Measurements from ENCODE around the gene CGREF1.
A peak's percentile ranks its signal among the peaks of the same experiment; 100 is the strongest.

CGREF1 gene

GRCh38 chr2:27085673-27086089 is 33.2 kb downstream of the CGREF1 start:
- DNase-seq (ENCODE audit: low read depth in 1 of 2, low spot score in 1 of 2), result peak in 1 of 2 experiments; percentile 46
- peak overlapping the region; percentile 82; the same call in 1 of the 2 replicates for H3K27ac ChIP-seq (replicated peaks)
- TF ChIP-seq POLR2AphosphoS5 (IDR thresholded peaks at IDR 0.05; ENCODE audit: low read depth) (no peak), GABPA (IDR thresholded peaks at IDR 0.05; ENCODE audit: low read depth) (no peak), REST (IDR thresholded peaks at IDR 0.05; ENCODE audit: insufficient replicate concordance, low read depth) (no peak), SPI1 (IDR thresholded peaks at IDR 0.05; ENCODE audit: borderline replicate concordance, low read depth) (no peak)
- peak overlapping the region; percentile 49 for H3K4me3 ChIP-seq (replicated peaks; ENCODE audit: insufficient read depth, low read length)
- H3K27me3 ChIP-seq (ENCODE audit: insufficient read depth, poor library complexity, severe bottlenecking), result no peaks in the 10 kb centered on the region

DNA sequence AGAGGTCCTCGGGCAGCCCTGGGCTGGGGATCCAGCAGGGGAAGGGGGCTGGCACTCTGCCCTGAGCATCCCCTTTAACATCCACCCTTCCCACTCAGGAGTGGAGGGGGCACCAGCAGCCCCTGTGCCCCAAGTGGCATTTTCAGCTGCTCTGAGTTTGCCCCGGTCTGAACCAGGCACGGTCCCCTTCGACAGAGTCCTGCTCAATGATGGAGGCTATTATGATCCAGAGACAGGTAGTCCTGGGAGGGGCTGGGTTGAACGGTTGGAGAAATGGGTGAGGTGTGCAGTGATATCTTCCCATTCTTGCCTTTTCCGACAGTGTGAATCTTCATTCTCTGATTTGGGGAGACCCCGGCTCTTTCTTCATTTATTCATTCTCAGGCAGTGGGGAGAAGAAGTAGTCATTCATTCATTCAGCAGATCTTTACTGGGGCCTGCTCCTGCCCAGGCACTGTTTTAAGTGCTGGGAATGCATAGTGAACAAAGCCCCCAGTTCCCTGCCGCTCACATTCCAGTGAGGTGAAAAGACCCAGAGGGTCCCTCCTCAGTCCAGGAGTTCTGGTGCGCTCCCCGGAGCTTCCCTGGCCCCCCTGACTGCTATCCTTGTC is 33.8 kb downstream of the CGREF1 start:
- Histone ChIP-seq H3K27ac (replicated peaks) (no peak overlapping the region), H3K4me3 (replicated peaks; ENCODE audit: insufficient read depth, low read length) (no peak overlapping the region), H3K27me3 (ENCODE audit: insufficient read depth, poor library complexity, severe bottlenecking) (no peaks in the 10 kb centered on the region)
- DNase-seq (ENCODE audit: low read depth in 1 of 2, low spot score in 1 of 2), result no peak
- TF ChIP-seq REST (IDR thresholded peaks at IDR 0.05; ENCODE audit: insufficient replicate concordance, low read depth), result no peak
- no peak for TF ChIP-seq GABPA (IDR thresholded peaks at IDR 0.05; ENCODE audit: low read depth)
- no peak for TF ChIP-seq SPI1 (IDR thresholded peaks at IDR 0.05; ENCODE audit: borderline replicate concordance, low read depth)
- TF ChIP-seq, protein P1, sequence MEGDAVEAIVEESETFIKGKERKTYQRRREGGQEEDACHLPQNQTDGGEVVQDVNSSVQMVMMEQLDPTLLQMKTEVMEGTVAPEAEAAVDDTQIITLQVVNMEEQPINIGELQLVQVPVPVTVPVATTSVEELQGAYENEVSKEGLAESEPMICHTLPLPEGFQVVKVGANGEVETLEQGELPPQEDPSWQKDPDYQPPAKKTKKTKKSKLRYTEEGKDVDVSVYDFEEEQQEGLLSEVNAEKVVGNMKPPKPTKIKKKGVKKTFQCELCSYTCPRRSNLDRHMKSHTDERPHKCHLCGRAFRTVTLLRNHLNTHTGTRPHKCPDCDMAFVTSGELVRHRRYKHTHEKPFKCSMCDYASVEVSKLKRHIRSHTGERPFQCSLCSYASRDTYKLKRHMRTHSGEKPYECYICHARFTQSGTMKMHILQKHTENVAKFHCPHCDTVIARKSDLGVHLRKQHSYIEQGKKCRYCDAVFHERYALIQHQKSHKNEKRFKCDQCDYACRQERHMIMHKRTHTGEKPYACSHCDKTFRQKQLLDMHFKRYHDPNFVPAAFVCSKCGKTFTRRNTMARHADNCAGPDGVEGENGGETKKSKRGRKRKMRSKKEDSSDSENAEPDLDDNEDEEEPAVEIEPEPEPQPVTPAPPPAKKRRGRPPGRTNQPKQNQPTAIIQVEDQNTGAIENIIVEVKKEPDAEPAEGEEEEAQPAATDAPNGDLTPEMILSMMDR (IDR thresholded peaks at IDR 0.05; ENCODE audit: insufficient read depth, low read length), result no peak
- no peak for TF ChIP-seq POLR2AphosphoS5 (IDR thresholded peaks at IDR 0.05; ENCODE audit: low read depth)

GRCh38 chr2:27084297-27085061 is 34.4 kb downstream of the CGREF1 start:
- Histone ChIP-seq H3K27ac (replicated peaks) (no peak overlapping the region), H3K27me3 (ENCODE audit: insufficient read depth, poor library complexity, severe bottlenecking) (no peaks in the 10 kb centered on the region), H3K4me3 (replicated peaks; ENCODE audit: insufficient read depth, low read length) (no peak overlapping the region)
- TF ChIP-seq, protein P1 (IDR thresholded peaks at IDR 0.05; ENCODE audit: insufficient read depth, low read length), result no peak
- no peak for TF ChIP-seq POLR2AphosphoS5 (IDR thresholded peaks at IDR 0.05; ENCODE audit: low read depth)
- TF ChIP-seq GABPA (IDR thresholded peaks at IDR 0.05; ENCODE audit: low read depth), result no peak
- no peak for TF ChIP-seq REST (IDR thresholded peaks at IDR 0.05; ENCODE audit: insufficient replicate concordance, low read depth)
- TF ChIP-seq SPI1 (IDR thresholded peaks at IDR 0.05; ENCODE audit: borderline replicate concordance, low read depth), result no peak
- no peak for DNase-seq (ENCODE audit: low read depth in 1 of 2, low spot score in 1 of 2)

All from HL-60 (cell line).